Stimulated activated CD8-positive, alpha-beta memory T cell treated with anti-CD3 and anti-CD28 coated beads, Interleukin-15, amount 100 ng/mL, for 48 hours (primary cell): ENCODE measurements around the gene ST3GAL3.

Source experiments
- DNase-seq, 2 donors: peaks; one replicate each; pipeline ENCODE4 v3.0.0-alpha.2; 2020; ENCODE audit warnings: low read depth in 2 of 2

The ST3GAL3 gene

DNA sequence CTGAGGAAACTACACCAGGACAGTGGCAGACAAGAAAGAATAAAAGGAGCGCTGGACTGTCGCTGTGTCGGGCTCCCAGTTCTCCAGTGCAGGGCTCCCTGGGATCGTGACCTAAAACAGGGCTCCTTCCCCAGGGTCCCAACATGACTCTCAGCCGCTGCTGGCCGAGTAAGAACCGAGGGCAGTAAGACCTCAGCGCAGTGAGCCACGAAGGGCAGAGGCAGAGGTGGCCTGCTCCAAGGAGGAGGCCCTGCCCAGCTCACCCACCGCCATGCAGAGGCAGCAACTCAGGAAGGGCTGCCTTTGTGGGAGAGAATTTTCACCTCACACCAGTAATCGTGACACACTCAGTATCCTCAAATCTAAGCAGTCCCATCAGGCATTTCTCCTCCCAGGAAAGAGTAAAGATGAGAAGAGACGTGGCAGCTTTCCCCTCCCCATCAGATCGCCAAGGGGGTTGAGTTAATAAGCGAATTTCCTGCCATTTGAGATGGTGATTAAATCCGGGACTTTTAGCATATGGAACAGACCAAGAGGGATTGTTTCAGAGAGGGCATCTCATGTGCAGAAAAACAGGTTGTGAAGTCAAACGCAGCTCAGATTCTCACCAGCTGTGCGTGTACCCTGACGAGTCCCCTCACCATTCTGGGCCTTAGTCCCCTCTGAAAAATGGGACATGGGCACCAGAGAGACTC is 206.5 kb downstream of the ST3GAL3 start:
- DNase-seq, result no peak

DNA sequence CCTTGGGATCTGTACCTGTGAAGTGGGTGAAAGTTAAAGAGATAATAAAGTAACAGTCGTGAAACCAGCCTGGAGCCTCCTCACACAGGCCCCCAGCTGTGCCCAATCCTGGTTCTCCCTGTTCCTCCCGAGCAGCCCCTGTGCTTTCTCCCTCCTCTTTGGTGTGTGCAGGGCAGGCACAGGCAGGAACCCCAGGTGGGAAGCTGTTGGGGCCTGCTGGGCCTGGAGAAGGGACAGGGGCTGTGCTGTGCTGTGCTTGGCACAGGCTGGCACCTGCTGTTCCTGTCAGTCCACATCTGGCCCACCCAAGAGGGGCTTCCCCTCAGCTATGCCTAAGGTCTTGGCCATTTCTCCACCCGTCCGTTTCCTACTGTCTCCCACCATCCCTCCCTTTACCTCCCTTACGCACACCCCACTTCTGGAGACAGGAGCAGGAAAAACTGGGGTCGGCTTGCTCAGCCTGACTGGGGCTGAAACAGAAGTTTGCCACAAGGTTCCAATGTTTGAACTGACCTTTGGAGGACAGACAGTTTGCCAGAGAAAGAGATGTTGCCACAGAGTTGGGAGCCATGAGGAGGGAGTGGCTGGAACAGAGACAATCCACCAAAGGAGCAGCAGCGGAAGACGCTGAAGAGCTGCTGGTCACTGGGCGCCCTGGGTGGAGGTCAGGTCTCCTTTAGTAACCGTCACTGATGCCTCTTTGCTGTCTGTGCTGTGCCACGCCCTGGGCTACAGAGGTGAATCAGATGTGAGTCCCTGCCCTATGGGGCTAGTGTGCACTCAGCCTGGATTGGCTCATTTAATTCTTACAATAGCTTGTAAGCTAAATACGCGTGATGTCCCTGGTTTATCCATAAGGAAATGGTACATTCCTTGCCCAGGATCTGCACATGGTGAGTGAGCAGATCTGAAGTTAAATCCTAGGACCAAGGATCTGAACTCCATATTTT is 207.5 kb downstream of the ST3GAL3 start:
- DNase-seq, result no peak

DNA sequence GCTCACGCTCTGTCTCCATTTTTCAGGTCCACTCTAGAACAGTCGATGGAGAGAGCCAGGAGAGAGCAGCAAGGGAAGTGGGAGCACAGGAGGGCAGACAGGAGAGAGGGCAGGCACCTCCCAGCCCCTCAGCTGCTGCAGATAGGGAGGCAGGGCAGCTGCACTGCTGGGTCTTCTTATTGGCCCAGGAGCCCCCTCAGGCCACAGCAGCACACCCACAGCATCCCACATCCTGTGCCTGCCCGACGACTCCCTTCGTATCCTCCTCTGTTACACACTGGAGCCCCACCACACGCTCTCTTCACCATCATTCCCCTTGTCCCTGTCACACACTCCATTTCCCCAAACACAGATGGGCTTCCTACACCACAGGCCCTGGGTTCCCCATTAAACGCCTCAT is 212.6 kb downstream of the ST3GAL3 start:
- no peak for DNase-seq

DNA sequence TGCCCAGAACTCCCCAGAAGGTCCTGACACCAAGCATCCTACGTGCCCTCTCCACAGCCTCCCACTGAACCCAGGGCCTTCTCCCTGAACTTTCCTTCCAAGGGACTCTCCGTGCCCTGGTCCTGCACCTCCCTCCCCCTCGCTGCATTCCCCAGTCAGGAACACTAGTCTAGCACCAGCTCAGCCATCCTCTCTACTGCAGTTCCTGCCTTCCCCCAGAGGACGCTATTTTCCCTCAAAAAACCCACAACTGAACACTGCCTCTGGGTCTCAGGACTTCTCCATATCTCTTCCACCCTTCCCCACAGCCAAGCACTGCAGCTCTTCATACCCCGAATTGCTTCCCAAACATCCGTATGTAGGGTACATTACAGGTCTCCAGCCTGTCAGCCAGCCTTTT is 213.7 kb downstream of the ST3GAL3 start:
- DNase-seq, result no peak

GRCh38 chr1:43924516-43924915 is 217.2 kb downstream of the ST3GAL3 start:
- no peak for DNase-seq

DNA sequence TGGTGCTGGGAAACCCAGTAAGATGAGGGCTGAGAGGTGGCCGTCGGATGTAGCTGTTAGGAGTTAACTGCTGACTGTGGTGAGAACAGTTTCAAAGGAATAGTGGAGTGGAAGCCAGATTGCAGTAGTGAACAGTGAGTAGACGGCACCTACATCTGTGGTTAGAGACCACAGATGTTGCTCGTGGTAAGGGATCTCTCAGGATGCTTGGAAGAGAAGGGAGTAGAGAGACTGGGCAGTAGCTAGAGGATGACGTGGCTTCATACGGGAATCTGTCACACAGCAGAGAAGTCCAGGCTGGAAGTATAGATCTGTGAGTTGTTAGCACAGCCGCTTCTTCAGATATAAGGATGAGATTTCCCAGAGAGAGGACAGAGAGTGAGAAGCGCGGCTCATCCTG is 218.5 kb downstream of the ST3GAL3 start:
- no peak for DNase-seq

GRCh38 chr1:43930168-43930948 is 223.0 kb downstream of the ST3GAL3 start:
- DNase-seq, result no peak

DNA sequence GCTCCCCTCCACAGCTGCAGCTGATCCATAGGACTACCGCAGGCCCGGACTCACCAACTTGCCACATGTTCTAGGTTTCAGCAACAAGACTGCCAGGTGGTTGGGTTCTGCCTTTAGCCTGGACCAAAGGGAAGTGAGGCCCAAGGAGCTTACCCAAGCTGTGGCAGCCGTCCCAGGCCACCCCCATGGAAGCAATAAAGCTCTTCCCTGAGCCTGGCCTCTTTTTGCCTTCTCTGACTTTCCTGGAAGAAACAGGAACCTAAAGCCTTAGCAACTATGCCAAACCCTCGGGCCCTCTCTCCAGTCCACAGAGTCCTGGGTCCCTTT is 223.6 kb downstream of the ST3GAL3 start:
- DNase-seq, result no peak

DNA sequence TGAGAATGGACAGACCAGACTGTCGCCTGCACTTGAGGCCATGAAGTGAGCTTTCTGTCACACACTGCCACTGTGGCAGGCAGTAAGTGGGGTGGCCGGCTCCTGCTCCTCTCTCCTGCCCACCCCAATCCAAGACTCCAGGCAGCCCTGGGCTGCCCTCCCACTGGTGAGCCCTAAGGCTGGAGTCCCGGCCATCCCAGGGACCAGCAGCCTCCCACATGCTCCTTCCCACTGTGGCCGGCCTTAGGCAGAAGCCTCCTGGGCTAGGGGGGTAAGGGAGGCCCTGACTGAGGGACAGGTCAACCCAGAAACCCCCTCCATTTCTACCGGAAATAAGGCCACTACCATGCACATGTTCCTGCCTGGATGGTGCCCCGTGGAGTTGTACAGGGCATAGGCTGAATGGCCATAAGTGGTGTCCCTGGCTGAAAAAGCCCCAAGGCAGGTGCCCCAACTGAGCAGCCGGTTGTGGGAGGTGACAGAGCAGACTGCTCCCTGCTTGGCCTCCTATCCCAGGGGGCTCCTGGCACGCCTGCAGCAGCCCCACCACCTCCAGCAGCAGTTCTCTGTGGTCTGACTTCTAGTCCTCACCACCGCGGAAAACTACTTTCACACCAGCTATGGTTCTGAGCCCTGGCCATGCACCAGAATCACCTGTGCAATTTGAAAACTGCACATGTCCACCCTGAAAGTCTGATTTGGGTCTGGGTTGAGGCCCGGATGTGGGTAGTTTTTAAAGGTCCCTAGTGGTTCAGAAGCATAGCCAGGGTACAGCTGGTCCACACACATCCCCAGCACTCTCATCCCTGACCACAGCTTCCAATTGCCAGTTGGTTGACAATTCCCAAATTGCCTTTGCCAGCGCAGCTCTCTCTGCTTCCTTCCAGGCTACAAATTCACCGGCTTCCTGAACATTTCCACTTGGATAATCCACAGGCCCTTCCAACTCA is 224.7 kb downstream of the ST3GAL3 start:
- no peak for DNase-seq

- no peak for DNase-seq
Observed at GRCh38 chr1:43932786-43933385, 225.6 kb downstream of the ST3GAL3 start.

DNA sequence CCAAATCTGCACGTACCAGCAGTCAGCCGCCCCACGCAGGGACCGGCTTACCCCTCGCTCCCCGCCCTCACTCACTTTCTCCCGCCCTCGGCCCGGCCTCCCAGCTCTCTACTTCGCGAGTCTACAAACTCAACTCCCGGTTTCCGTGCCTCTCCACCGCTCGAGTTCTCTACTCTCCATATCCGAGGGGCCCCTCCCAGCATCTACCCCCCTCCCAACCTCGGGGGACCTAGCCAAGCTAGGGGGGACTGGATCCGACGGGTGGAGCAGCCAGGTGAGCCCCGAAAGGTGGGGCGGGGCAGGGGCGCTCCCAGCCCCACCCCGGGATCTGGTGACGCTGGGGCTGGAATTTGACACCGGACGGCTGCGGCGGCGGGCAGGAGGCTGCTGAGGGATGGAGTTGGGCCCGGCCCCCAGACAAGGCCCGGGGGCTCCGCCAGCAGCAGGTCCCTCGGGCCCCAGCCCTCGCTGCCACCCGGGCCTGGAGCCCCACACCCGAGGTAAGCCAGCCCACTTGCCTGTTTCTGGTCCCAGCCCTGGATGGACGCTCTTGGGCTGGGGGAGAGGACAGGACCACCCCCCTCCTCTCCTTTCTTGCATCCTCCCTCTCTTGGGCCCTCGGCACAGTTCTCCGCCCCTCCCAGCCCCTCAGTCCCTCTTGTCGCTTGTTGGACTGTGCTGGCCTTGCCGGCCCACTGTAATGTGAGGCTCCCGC is 226.2 kb downstream of the ST3GAL3 start, which contains the start of gene ARTN:
Gene ARTN (plus strand): TSS at position 416 of the 715 bp plus-strand sequence. CDS start 1,856 bp downstream, outside the sequence.
- DNase-seq, result no peak

DNA sequence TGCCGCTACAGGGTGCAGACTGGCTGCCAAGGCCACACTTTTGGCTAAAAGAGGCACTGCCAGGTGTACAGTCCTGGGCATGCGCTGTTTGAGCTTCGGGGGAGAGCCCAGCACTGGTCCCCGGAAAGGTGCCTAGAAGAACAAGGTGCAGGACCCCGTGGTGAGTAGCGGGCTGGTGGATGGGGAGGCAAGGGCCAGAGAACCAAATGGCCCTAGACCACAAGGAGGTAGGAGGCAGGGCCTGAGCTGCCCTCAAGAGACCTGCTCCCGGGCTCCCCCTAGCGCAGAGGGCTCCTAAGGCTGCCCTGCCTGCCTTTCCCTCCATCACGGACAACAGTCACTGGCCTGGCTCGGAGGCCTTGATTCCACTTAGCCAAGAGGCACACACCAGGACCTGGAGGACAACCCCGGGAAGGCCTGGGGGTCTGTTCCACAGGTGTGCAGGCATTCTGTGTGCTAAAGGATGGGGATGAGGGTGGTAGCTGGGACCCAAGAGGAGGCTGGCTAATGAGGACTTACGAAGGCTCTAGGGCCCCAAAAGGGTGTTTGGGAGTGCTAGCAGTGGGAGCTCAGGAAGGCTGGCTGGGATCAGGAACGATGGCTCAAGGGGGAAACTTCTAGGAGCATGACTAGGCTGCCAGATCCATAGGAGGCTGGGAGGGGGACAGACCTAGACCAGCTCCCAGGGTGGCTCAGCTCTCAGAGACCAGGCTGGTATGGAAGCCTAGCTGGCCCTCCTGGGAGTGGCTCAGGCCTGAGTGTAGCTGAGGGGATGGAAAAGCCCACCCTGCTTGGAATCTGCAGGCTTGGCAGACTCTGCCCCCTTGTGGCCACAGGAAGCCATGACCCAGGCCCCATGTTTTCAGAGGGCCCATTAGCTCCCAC is 227.0 kb downstream of the ST3GAL3 start:
- DNase-seq, result peak in 1 of 2 donors; percentile 38

- no peak for DNase-seq
Observed at GRCh38 chr1:43934986-43935324, 227.6 kb downstream of the ST3GAL3 start.

- no peak for DNase-seq
Observed at GRCh38 chr1:43935711-43936427, 228.5 kb downstream of the ST3GAL3 start.

DNA sequence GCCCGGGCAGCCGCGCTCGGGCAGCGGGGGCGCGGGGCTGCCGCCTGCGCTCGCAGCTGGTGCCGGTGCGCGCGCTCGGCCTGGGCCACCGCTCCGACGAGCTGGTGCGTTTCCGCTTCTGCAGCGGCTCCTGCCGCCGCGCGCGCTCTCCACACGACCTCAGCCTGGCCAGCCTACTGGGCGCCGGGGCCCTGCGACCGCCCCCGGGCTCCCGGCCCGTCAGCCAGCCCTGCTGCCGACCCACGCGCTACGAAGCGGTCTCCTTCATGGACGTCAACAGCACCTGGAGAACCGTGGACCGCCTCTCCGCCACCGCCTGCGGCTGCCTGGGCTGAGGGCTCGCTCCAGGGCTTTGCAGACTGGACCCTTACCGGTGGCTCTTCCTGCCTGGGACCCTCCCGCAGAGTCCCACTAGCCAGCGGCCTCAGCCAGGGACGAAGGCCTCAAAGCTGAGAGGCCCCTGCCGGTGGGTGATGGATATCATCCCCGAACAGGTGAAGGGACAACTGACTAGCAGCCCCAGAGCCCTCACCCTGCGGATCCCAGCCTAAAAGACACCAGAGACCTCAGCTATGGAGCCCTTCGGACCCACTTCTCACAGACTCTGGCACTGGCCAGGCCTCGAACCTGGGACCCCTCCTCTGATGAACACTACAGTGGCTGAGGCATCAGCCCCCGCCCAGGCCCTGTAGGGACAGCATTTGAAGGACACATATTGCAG is 229.3 kb downstream of the ST3GAL3 start:
- DNase-seq, result no peak

GRCh38 chr1:43937179-43937865 is 230.0 kb downstream of the ST3GAL3 start:
- no peak for DNase-seq

DNA sequence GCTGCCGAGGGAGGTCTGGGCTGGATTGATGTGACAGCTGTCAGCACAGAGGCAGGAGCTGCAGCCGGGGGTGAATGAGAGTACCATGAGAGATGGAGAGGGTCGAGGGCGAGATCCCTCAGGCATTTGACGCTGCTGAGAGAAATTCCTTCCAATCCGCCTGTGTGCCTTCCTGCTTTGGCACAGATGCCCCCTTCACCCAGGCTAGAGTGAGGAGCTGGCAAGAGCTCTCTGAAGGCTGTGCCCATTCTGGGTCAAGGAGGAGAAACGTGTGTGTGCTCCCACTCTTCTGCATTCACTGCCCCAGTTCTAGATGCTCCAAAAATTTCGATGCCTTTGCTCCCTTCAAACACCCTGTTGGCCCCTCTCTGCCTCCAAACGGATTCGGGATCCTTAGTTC is 231.0 kb downstream of the ST3GAL3 start:
- no peak for DNase-seq
